A549 treated with CpdA at 1 μM for 4 hours (cell line): ENCODE data around the gene CRYBB1. TPM values are rescaled to one million over a fixed set of nuclear protein-coding genes. Genes with fewer than 3 reads are reported as not detected.

Experiments used
- total RNA-seq: library from RNA; stranded (reverse); fragments of 200-300 nt; extraction: Qiagen RNA extraction; gene quantifications from 5 replicates; pipeline ENCODE4 v1.2.3, GENCODE V29; 2022; ENCODE audit warnings: low read depth

CRYBB1 gene
- total RNA-seq = not detected in 5 replicates

DNA sequence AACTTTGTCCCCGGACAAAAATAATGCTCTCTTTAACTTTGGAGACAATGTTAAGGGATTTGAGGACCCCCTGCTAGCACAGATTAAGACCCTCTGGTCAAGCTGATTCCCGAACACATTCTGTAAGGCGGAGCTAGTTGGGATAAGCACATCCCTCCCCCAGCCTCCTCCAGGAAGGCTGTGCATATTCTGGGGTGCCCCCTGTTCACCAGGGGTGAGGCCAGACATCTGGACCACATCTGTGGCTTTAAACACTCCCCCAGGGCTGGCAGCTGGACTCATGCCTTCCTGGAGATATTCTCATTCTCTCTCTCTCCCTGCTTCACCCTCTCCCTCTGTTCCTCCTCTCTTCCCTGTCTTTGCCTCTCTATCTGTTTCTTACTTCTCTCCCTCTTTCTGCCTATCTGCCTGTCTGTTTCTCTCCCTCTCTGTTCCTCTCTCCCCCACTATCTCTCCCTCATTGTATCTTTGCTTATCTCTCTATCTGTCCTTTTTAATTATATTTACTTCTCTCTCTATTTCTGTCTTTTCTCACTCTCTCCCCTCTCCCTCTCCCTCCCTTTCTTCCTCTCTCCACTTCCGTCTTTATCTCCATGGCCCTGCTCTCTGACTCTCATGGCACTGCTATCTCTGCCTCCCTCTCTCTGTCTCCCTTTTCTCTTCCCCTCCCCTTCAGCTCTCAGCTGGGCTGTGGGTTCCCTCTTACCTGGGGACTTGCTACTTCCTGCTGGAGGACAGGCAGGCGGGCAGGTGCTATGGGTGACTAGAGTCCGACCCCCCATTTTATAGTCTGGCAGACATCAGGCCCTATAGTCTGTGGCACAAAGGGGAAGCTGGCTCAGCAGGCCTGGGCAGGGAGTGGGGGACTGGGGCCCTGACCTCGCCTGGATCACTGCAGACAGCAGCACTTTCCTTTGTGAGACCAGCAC is at the start of gene CRYBB1:
Gene CRYBB1, minus strand, starts transcription at position 757 of the 929 bp plus-strand sequence. CDS start 1,708 bp downstream, outside the sequence.

DNA sequence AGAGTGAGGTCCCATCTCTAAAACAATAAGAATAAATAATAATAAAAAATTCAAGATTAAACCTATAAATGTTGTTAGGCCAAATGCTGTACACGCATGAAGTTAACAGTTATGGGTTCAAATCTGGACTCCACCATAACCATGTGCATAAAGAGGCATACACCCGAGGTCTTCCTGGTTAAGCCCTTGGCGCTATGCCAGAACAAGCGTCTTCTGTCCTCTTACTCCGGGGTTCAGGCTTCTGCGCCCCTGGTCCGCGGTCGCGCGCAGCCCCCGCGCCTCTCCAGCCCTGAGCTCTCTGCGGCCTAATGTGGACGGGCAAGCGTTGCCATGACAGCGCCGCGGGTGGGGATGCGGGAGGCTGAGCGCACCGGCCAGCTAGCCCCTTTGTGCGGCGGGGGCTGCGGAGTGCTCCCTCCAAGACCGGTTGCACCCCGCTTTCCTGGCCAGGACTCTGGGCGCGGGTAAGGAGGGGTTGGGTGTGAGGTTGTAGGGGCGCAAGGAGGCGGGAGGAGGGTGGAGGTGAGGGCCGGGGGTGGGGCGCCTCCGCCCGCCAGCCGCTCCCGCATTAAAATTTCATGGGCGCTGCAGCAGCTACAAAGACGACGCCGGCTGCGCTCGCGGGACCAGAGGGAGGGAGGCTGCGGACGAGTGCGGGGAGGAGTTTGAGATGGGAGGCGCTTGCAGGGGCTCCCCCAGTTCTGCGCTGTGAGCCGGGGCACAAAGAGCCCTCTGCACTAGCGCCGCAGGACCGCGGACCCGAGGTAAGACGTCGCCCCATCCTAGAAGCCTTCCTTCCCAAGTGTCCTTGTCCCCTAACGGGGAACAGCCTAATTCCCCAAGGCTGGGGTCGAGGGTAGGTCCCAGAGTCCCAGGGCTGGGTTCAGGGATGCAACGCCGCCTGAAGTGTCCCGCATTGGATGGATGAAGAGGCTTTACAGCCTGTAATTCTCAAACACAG is 39.3 kb upstream of the CRYBB1 start, which contains the start of gene MIAT:
Gene MIAT, plus strand, starts transcription at position 698 of the 961 bp plus-strand sequence.

DNA sequence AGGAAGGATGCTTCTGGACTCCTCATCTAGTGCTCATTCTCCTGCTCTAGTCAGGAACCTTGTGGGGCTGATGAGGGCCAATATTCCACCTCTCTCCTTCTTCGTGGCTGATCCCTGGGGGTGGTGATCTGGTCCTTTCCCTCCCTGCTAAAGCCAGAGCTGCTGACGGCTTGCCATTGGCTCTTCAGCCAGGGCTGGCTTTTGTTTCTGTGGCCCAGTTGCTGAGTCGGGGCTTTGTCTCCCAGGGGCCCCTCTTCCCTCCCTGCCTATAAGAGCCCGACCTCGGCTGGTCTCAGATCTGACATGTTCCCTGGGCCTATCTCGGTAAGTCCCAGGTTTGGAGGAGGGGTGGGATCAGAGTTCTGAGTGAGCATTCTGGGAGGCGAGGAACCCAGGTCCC is 3.8 kb upstream of the CRYBB1 start, which contains the start of gene CRYBA4:
Gene CRYBA4, plus strand, starts transcription at position 301 of the 400 bp plus-strand sequence. CDS start 634 bp downstream, outside the sequence.

DNA sequence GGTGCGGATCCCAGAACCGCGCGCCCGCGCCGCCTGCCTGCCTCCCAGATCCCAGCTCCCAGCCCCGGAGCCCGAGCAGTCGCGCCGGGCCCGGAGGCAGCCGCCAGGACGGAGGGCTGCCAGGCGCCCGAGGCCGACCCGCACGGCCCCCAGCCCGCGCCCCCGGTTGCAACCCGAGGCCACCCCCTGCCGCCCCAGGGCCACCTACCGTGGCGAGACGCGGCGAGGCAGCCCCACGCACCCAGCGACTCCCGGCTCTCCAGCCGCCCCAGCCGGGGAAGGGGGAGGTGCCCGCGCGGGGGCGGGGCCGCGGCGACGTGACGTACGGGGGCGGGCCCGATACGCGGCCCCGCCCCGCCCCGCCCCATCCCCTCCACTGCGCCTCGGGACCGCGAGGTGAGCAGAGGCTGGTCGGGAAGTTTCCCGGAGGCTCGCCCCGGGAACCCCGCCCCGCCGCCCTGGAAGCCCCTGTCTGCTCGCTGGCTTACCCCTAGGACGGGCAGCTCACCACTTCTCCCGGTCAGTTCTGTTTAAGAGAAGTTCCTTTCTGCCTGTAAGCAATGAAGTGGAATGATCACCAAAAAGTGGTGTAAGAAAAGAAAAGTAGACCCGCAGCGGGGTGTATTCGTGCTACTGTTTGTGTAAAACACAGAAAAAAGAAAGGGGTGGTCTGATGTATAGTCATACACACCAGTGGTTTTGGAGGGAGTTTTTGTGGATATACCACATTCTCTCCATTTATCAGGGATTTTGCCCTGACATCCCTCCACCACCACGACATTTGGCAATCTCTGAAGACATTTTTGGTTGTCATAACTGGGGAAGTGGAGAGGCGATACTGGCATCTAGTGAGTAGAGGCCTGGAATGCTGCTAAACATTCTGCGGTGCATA is 27.7 kb downstream of the CRYBB1 start, which contains the start of gene TPST2:
Gene TPST2, minus strand, starts transcription at position 288 of the 892 bp plus-strand sequence. CDS start 48,502 bp downstream, outside the sequence.

Other genes starting within 250 kb of the CRYBB1 start
- gene ASPHD2, start 188.8 kb downstream of the CRYBB1 start, total RNA-seq = 0.75 to 1.4 TPM (median 1.3 TPM) in 5 replicates
- gene HPS4, start 134.2 kb downstream of the CRYBB1 start, total RNA-seq = 14.7 to 17.3 TPM (median 16.1 TPM) in 5 replicates
- gene SRRD, start 134.2 kb downstream of the CRYBB1 start, total RNA-seq = 18.2 to 29.1 TPM (median 27.6 TPM) in 5 replicates
- 22.2 to 27.3 TPM (median 23.8 TPM) in 5 replicates for gene TFIP11, start 105.6 kb downstream of the CRYBB1 start, total RNA-seq
- gene TPST2, start 27.9 kb downstream of the CRYBB1 start, total RNA-seq = 9.2 to 14.0 TPM (median 11.4 TPM) in 5 replicates
- gene CRYBA4, start 3.9 kb upstream of the CRYBB1 start, total RNA-seq = not detected in 5 replicates
- gene MIAT, start 39.6 kb upstream of the CRYBB1 start, total RNA-seq = 0.27 to 1.0 TPM (median 0.40 TPM) in 5 replicates